K562 (cell line): ENCODE data around the gene TAPBPL. TPM values are rescaled to one million over a fixed set of nuclear protein-coding genes. Genes with fewer than 3 reads are reported as not detected.

ENCODE experiments used
- ATAC-seq: fragments of 200-7000 bp; cut with Tn5 transposase; 3 replicates; pipeline ENCODE4 v1.9.1; 2020; ENCODE audit warnings: moderate library complexity
- BruUV-seq: library from RNA; stranded (reverse); fragments of 400-500 nt; replicated peaks from 2 replicates; lab custom pipeline; 2021; lab: Mats Ljungman, UMichigan
- CTCF ChIA-PET: fragments of 300-600 bp; formaldehyde crosslinking; extraction: SDS; loops from one replicate; lab custom pipeline; 2021; ENCODE audit warnings: low intra/inter-chr PET ratio; lab: Yijun Ruan, JAX
- POLR2A ChIA-PET: fragments of 300-600, 350-650 bp; sonication (Branson Sonifier 250); formaldehyde crosslinking; extraction: SDS; loops from one replicate; lab custom pipeline; 2021; ENCODE audit warnings: antibody characterized with exemption, inconsistent platforms; lab: Yijun Ruan, JAX
- DNase-seq, 4 experiments: peaks; one replicate each; pipeline versions ENCODE4 v3.0.0 to v3.0.0-alpha.2; 2011 to 2018; ENCODE audit warnings: low spot score in 3 of 4, mixed read lengths in 3 of 4; ENCODE audit errors: extremely low read depth in 1 of 4
- FAIRE-seq: peaks from 2 replicates; lab custom pipeline; 2011; peaks lifted over from hg19 to GRCh38; lab: Jason Lieb, UNC
- H2AFZ ChIP-seq: 2 replicates; pipeline ENCODE4 v1.6.0; 2011; ENCODE audit warnings: low read depth, low read length, control low read depth, inconsistent platforms
- H3K27ac ChIP-seq: fragments of 200-600 bp; 3 replicates; pipeline ENCODE4 v1.8.0; 2011; ENCODE audit warnings: low read depth, mild to moderate bottlenecking, control low read depth, inconsistent platforms, low read length, moderate library complexity, mixed read lengths; ENCODE audit errors: extremely low read depth
- H3K27me3 ChIP-seq, 2 experiments: fragments of 300-600 bp in 1 of 2; 2 replicates in 1 of 2; 3 replicates in 1 of 2; pipeline versions ENCODE4 v1.6.0 to v1.8.0; 2011; ENCODE audit warnings: inconsistent platforms in 2 of 2, low read length in 2 of 2, mild to moderate bottlenecking in 1 of 2, mixed read lengths in 1 of 2, moderate library complexity in 1 of 2; ENCODE audit not compliant: control insufficient read depth in 2 of 2, insufficient read depth in 2 of 2
- H3K36me3 ChIP-seq: fragments of 300-600 bp; 3 replicates; pipeline ENCODE4 v1.8.0; 2011; ENCODE audit warnings: mild to moderate bottlenecking, low read length, inconsistent platforms; ENCODE audit not compliant: control insufficient read depth, insufficient read depth
- H3K4me1 ChIP-seq, 2 experiments: fragments of 200-600 bp in 1 of 2; replicated peaks in 1 of 2; 2 replicates in 1 of 2; 3 replicates in 1 of 2; pipeline versions ENCODE4 v1.5.1 to v1.8.0; 2011; ENCODE audit warnings: inconsistent platforms in 2 of 2, low read length in 2 of 2, mild to moderate bottlenecking in 1 of 2, mixed read lengths in 1 of 2, moderate library complexity in 1 of 2; ENCODE audit not compliant: control insufficient read depth in 2 of 2, insufficient read depth in 2 of 2
- H3K4me2 ChIP-seq: 2 replicates; pipeline ENCODE4 v1.6.1; 2011; ENCODE audit warnings: low read length, control low read depth, inconsistent platforms, mixed read lengths; ENCODE audit not compliant: insufficient read depth
- H3K4me3 ChIP-seq: fragments of 200-600 bp; sonication (generic), shearing (Covaris generic); 2 replicates; pipeline ENCODE4 v1.5.1; 2016; ENCODE audit warnings: control low read depth, inconsistent platforms
- H3K79me2 ChIP-seq: fragments of 200-600 bp; 3 replicates; pipeline ENCODE4 v1.8.0; 2011; ENCODE audit warnings: low read length, inconsistent platforms; ENCODE audit not compliant: control insufficient read depth, insufficient read depth
- H3K9ac ChIP-seq, 2 experiments: 2 replicates each; pipeline versions ENCODE4 v1.6.0 to v1.6.1; 2011; ENCODE audit warnings: low read depth in 2 of 2, low read length in 2 of 2, control low read depth in 1 of 2, inconsistent platforms in 1 of 2, mild to moderate bottlenecking in 1 of 2, mixed read lengths in 1 of 2; ENCODE audit not compliant: insufficient read depth in 1 of 2
- H3K9me1 ChIP-seq: one replicate; pipeline ENCODE4 v1.6.0; 2011; ENCODE audit warnings: inconsistent platforms, mild to moderate bottlenecking, low read length, moderate library complexity; ENCODE audit not compliant: control insufficient read depth, insufficient read depth
- H3K9me3 ChIP-seq: replicated peaks from 2 replicates; pipeline ENCODE4 v1.5.1; 2011; ENCODE audit warnings: low read depth, low read length, inconsistent platforms; ENCODE audit not compliant: control insufficient read depth, insufficient read depth
- H4K20me1 ChIP-seq: replicated peaks from 2 replicates; pipeline ENCODE4 v1.6.1; 2011; ENCODE audit warnings: low read length, inconsistent platforms, mixed read lengths; ENCODE audit not compliant: control insufficient read depth, insufficient read depth
- GMEB1 ChIP-seq: fragments of 250-450 bp; sonication (Bioruptor Pico); IDR thresholded peaks from 2 replicates; pipeline ENCODE4 v1.4.0; 2020; ENCODE audit warnings: mild to moderate bottlenecking
- HDAC2 ChIP-seq: fragments of 450-650 bp; IDR thresholded peaks from 2 replicates; pipeline ENCODE4 v1.6.1; 2016; ENCODE audit warnings: mild to moderate bottlenecking
- HDAC8 ChIP-seq: fragments of 450-650 bp; IDR thresholded peaks from 2 replicates; pipeline ENCODE4 v1.6.1; 2016; ENCODE audit warnings: mild to moderate bottlenecking, missing genetic modification characterization, moderate library complexity, missing compliant biosample characterization
- HNRNPK ChIP-seq: fragments of 200-400 bp; formaldehyde crosslinking; IDR thresholded peaks from one replicate; pipeline ENCODE4 v1.6.1; 2018; ENCODE audit warnings: mild to moderate bottlenecking, low read depth, low read length; ENCODE audit not compliant: poor library complexity, severe bottlenecking
- JUND ChIP-seq, 2 experiments: IDR thresholded peaks; 2 replicates in 1 of 2; 3 replicates in 1 of 2; pipeline ENCODE4 v1.6.1; 2011; ENCODE audit warnings: borderline replicate concordance in 2 of 2, low read depth in 2 of 2, low read length in 2 of 2, improper control_type of control experiment in 1 of 2, missing biosample characterization in 1 of 2, missing genetic modification characterization in 1 of 2, missing genetic modification reagents in 1 of 2
- KLF6 ChIP-seq: fragments of 250-450 bp; sonication (Bioruptor Pico); IDR thresholded peaks from 2 replicates; pipeline ENCODE4 v1.4.0; 2020; ENCODE audit warnings: mild to moderate bottlenecking, moderate library complexity, borderline replicate concordance
- NELFE ChIP-seq: IDR thresholded peaks from 2 replicates; pipeline ENCODE4 v1.6.1; 2011; ENCODE audit warnings: mild to moderate bottlenecking; ENCODE audit not compliant: insufficient read depth, insufficient read length
- NKRF ChIP-seq: fragments of 450-650 bp; IDR thresholded peaks from 2 replicates; pipeline ENCODE4 v1.6.1; 2016; ENCODE audit warnings: borderline replicate concordance
- OTX1 ChIP-seq: fragments of 450-650 bp; formaldehyde crosslinking; IDR thresholded peaks from 2 replicates; pipeline ENCODE4 v1.4.0; 2022; ENCODE audit warnings: mild to moderate bottlenecking
- RBM14 ChIP-seq: fragments of 200-400 bp; formaldehyde crosslinking; IDR thresholded peaks from 2 replicates; pipeline ENCODE4 v1.6.1; 2018; ENCODE audit warnings: low read depth, mild to moderate bottlenecking, low read length, moderate library complexity, borderline replicate concordance; ENCODE audit not compliant: insufficient read depth
- ZNF23 ChIP-seq: fragments of 250-450 bp; sonication (Bioruptor Pico); IDR thresholded peaks from 2 replicates; pipeline ENCODE4 v1.4.0; 2020; ENCODE audit warnings: mild to moderate bottlenecking
- ZNF384 ChIP-seq: IDR thresholded peaks from 2 replicates; pipeline ENCODE4 v1.6.1; 2012; ENCODE audit warnings: low read depth, low read length, improper control_type of control experiment
- WGBS: fragments of 100-300 bp; shearing (Covaris generic); methylation state at CpG from one replicate; pipeline ENCODE4 v1.1.6; 2016; ENCODE audit warnings: low coverage, mixed read lengths; ENCODE audit not compliant: insufficient coverage; ENCODE audit errors: missing lambda C conversion rate; 5-methylcytosine and 5-hydroxymethylcytosine counted together
- in situ Hi-C: fragments of 300-500 bp; cut with MboI; formaldehyde crosslinking; loops from 4 replicates; pipeline ENCODE4 v1.15.0; 2018; ENCODE audit warnings: inconsistent platforms, mixed read lengths
- intact Hi-C: fragments of 100-400 bp; cut with micrococcal nuclease; formaldehyde crosslinking; loops from 2 replicates; pipeline ENCODE4 v1.14.2; 2022
- polyA plus RNA-seq, 8 experiments: library from polyadenylated mRNA; depleted of rRNA in 4 of 8; stranded (reverse) in 5 of 8; unstranded in 3 of 8; fragments of >200 nt; fragmentation: Nextera tagmentation in 2 of 8; fragmentation: Illumina TruSeq in 1 of 8; extraction: Ambion mirVana in 2 of 8; extraction: Trizol in 1 of 8; gene quantifications; 2 replicates each; pipeline versions ENCODE4 v1.2.1 to v1.2.3, GENCODE V29; 2011 to 2014; ENCODE audit warnings: inconsistent platforms in 1 of 8, missing spikeins in 1 of 8
- total RNA-seq, 7 experiments: library from RNA; depleted of rRNA in 6 of 7; stranded (reverse); fragments of >200 nt in 6 of 7; fragmentation: Illumina TruSeq in 2 of 7; extraction: Trizol in 2 of 7; gene quantifications; 2 replicates each; pipeline versions ENCODE4 v1.2.1 to v1.2.3, GENCODE V29; 2011 to 2021; ENCODE audit warnings: low replicate concordance in 1 of 7

The TAPBPL gene
- total and polyA plus RNA-seq, 9 of the 15 experiments (the other 6 are each of a cell fraction or from before 2014, with no cell fraction given) = 0.29 to 1.6 (median 0.45) TPM

GRCh38 chr12:6500466-6500865, 48.6 kb downstream of the TAPBPL start:
- POLR2A ChIA-PET = interaction anchor here (0.8 to 0.9 kb wide), 2 partner anchors 39 to 423 kb away, joined by 3 read pairs; no protein-coding TSS in a partner anchor
- DNase-seq (no peak), ATAC-seq (no peak), FAIRE-seq (no peak)
- H3K9me1 ChIP-seq = no peaks in the 10 kb centered on the region
- no TSS peak for BruUV-seq
- no peak overlapping the region for H3K4me2 ChIP-seq
- H3K4me1 ChIP-seq = peaks cover 0 to 4% of the 10 kb centered on the region in 2 experiments; a peak in 2 of 5 replicates
- no peaks in the 10 kb centered on the region for H3K9me3 ChIP-seq
- in situ Hi-C loops (no loop called here), intact Hi-C loops (no loop called here)
- H3K27me3 ChIP-seq = no peaks in the 10 kb centered on the region
- WGBS = 97% methylated on average over 2 of the region's 2 CpGs
- H3K9ac ChIP-seq = no peak overlapping the region
- H3K79me2 ChIP-seq = peaks cover 39% of the 10 kb centered on the region
- H3K4me3 ChIP-seq = no peak overlapping the region
- CTCF ChIA-PET = no interaction called here
- H2AFZ ChIP-seq = no peak overlapping the region
- H3K36me3 ChIP-seq = peaks cover 66% of the 10 kb centered on the region; the same call in 2 of the 3 replicates
- no peak overlapping the region for H3K27ac ChIP-seq
- 0 out of 2 replicates have a peak, but pooled peaks cover 3% of the 10 kb centered on the region for H4K20me1 ChIP-seq
- TF ChIP-seq NKRF (no peak), HDAC8 (no peak), HNRNPK (no peak), GMEB1 (CRISPR knock-in tag) (no peak), NELFE (no peak), ZNF23 (no peak), ZNF384 (no peak), OTX1 (CRISPR knock-in tag) (no peak), JUND (IDR thresholded peaks at IDR 0.05; ENCODE audit: borderline replicate concordance, low read depth, low read length) (no peak), JUND (tag; IDR thresholded peaks at IDR 0.05; ENCODE audit: borderline replicate concordance, low read depth, low read length) (no peak), HDAC2 (no peak), KLF6 (no peak), RBM14 (no peak)
